GM10248 (cell line): Measurements from ENCODE around the gene TLR8.
"Not testable (repeated sequence)": the region's sequence is repeated elsewhere in the genome, so short reads cannot be mapped to it uniquely, and the experiment has no call there.

Experiments
- CTCF ChIA-PET: fragments of 300-600 bp; sonication (Branson Sonifier 250); formaldehyde crosslinking; extraction: SDS; loops from one replicate; lab custom pipeline; 2021; ENCODE audit warnings: antibody characterized with exemption; lab: Yijun Ruan, JAX
- POLR2A ChIA-PET: fragments of 350-650 bp; sonication (Branson Sonifier 250); formaldehyde crosslinking; extraction: SDS; loops from one replicate; lab custom pipeline; 2020; ENCODE audit warnings: antibody characterized with exemption; lab: Yijun Ruan, JAX
- DNase-seq: peaks from one replicate; pipeline ENCODE4 v3.0.0; 2012; ENCODE audit errors: extremely low spot score
- TF ChIP-seq, protein P1 (sequence below): IDR thresholded peaks from 2 replicates; pipeline ENCODE4 v1.5.1; 2012; ENCODE audit warnings: mild to moderate bottlenecking, low read depth; ENCODE audit errors: extremely low read depth, missing control alignments, control extremely low read depth

The TLR8 gene

DNA sequence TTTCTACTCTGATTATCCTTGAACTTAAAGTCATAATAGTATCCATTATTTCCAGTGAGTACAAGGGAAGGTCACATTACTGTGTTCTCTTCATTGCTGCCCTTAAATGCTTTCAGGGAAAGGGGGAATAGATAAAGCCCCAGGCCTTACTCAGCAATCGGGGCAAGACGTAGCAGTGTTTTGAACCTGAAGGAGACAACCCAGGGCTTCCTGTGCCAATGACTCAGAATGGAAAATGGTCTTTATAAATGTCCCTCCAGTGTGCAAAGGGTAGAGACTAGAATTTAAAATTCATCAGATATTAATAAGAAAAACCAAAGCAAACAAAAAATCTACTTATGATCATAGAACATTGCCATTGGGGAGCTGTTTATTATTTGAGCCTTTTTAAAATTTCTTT lies 23.7 kb downstream of the TLR8 start:
- ChIA-PET CTCF (interaction anchor here (2.0 kb wide), 1 partner anchor 17 kb away, joined by 13 read pairs; no protein-coding TSS in a partner anchor), POLR2A (no interaction called here)
- TF ChIP-seq, protein P1, sequence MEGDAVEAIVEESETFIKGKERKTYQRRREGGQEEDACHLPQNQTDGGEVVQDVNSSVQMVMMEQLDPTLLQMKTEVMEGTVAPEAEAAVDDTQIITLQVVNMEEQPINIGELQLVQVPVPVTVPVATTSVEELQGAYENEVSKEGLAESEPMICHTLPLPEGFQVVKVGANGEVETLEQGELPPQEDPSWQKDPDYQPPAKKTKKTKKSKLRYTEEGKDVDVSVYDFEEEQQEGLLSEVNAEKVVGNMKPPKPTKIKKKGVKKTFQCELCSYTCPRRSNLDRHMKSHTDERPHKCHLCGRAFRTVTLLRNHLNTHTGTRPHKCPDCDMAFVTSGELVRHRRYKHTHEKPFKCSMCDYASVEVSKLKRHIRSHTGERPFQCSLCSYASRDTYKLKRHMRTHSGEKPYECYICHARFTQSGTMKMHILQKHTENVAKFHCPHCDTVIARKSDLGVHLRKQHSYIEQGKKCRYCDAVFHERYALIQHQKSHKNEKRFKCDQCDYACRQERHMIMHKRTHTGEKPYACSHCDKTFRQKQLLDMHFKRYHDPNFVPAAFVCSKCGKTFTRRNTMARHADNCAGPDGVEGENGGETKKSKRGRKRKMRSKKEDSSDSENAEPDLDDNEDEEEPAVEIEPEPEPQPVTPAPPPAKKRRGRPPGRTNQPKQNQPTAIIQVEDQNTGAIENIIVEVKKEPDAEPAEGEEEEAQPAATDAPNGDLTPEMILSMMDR = no peak

DNA sequence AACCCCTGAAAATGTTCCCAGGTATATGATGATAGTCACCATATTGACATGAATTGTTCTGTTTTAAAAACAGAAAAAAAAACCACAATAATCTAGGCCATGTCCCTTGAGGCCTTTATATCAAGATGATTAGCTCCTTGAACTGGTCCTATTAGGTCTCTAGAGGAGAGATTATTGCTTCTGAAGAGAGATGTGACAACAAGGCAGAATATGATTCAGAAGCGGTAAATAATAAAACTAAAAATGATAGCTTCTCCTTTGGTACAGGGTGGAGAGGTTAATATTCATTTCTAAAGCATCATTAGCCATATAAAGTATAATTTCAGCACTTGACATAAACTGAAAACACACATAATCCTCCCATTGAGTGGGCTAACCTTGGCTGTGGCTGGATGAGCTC lies 25.8 kb downstream of the TLR8 start:
- ChIA-PET POLR2A (no interaction called here), CTCF (interaction anchor here (1.3 kb wide), 1 partner anchor 15 kb away, joined by 3 read pairs; no protein-coding TSS in a partner anchor)
- DNase-seq = no peak
- TF ChIP-seq, protein P1 = no peak

More for the DNA sequence above, 23.7 kb downstream of the TLR8 start:
- DNase-seq = no peak

DNA sequence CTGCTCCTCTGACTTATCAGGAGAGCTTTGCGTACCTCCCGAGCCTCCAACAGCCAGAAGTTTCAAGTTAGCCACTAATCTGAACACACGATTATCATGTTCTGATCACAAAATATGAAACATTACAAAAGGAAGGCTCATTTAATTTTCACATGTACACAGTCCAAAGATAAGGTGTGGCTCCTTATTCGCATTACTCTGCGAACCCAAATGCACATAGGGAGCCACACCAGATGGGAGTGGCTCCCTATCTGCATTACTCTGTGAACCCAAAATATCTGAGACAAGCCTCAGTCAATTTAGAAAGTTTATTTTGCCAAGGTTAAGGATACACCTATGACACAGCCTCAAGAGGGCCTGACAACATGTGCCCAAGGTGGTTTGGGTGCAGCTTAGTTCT lies 28.4 kb downstream of the TLR8 start:
- DNase-seq = no peak
- TF ChIP-seq, protein P1 = no peak
- CTCF ChIA-PET = no interaction called here
- POLR2A ChIA-PET = no interaction called here

DNA sequence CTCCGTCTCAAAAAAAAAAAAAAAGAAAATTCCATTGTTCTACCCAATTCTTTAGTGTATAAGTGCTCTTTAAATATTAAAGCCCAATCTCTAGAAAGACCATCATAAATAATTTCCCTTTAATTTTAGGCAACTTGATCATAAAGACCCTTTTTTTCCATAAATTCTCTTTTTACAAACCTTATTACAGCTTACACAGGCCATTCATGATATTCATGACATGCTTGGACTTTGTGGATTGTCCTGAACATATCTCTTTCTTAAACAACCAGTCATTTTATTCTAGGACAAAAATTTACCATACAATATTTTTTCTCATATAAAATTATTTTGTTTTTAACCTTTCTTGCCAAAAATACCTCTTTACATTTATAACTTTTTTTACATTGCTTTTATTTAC lies 30.5 kb downstream of the TLR8 start:
- POLR2A ChIA-PET = no interaction called here
- no peak for DNase-seq
- TF ChIP-seq, protein P1 = no peak
- CTCF ChIA-PET = no interaction called here

DNA sequence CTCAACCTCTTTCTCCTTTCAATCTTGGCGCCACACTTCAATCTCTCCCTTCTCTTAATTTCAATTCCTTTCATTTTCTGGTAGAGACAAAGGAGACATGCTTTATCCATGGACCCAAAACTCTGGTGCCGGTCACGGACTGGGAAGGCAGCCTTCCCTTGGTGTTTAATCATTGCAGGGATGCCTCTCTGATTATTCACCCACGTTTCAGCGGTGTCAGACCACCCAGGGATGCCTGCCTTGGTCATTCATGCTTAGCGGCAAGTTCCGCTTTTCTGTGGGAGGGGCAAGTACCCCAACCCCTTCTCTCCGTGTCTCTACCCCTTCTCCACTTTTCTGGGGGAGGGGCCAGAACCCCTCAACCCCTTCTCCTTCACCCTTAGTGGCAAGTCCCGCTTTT lies 34.1 kb downstream of the TLR8 start:
- DNase-seq, CTCF ChIA-PET, POLR2A ChIA-PET: not testable (repeated sequence)

DNA sequence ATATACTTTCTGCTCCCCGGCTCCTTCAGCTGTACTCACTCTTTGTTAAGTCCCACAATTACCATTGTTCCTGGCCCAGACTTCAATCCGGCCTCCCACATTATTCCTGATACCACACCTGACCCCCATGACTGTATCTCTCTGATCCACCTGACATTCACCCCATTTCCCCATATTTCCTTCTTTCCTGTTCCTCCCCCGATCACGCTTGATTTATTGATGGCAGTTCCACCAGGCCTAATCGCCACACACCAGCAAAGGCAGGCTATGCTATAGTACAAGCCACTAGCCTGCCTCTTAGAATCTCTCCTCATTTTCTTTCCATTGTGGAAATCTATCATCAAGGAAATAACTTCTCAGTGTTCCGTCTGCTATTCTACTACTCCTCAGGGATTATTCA lies 37.2 kb downstream of the TLR8 start:
- POLR2A ChIA-PET, CTCF ChIA-PET, DNase-seq: not testable (repeated sequence)

DNA sequence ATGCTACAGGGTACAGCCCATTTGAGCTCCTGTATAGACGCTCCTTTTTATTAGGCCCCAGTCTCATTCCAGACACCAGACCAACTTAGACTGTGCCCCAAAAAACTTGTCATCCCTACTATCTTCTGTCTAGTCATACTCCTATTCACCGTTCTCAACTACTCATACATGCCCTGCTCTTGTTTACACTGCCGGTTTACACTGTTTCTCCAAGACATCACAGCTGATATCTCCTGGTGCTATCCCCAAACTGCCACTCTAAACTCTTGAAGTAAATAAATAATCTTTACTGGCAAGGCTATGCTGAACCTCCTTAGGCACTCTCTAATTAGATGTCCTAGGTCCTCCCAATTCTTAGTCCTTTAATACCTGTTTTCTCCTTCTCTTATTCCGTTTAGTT lies 38.0 kb downstream of the TLR8 start:
- POLR2A ChIA-PET, CTCF ChIA-PET, DNase-seq: not testable (repeated sequence)

DNA sequence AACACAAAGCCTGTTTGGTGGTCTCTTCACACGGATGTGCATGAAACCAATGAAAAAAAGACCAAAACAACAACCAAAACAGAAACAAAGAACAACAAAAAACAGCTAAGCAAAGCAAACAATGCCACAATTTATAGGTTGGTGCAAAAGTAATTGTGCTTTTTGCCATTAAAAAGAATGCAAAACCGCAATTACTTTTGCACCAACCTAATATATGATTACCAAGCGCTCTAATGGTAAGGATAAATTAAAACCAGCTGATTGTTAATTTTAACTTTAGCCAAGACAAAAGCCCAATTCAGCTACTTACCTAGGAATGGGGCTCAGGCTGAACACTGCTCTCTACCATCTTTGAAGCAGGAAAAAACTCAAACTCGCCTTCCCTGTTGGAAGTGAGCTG lies 39.1 kb downstream of the TLR8 start:
- TF ChIP-seq, protein P1 = no peak
- ChIA-PET POLR2A (no interaction called here), CTCF (interaction anchor here (1.1 to 3.1 kb wide), 12 partner anchors 8 to 701 kb away, joined by 3 to 49 read pairs (median 5); partner anchors contain the start of gene TLR7)
- DNase-seq = no peak
